ENCODE data around the gene SLC7A4.
"Not testable (repeated sequence)": the region's sequence is repeated elsewhere in the genome, so short reads cannot be mapped to it uniquely, and the experiment has no call there.

Gene SLC7A4

GRCh38 chr22:21014726-21015465 lies 17.5 kb downstream of the SLC7A4 start, which contains the start of gene P2RX6:
TSS of gene P2RX6 (plus strand) at chr22:21015165. CDS start at chr22:21015175, 10 bp downstream.
- no peak for DNase-seq

- peak; percentile 84 for DNase-seq
Observed at GRCh38 chr22:21014202-21014725, 18.1 kb downstream of the SLC7A4 start.

- DNase-seq, result no peak
Observed at GRCh38 chr22:21013657-21014201, 18.6 kb downstream of the SLC7A4 start.

GRCh38 chr22:21012446-21013407 lies 19.6 kb downstream of the SLC7A4 start:
- DNase-seq, result no peak

GRCh38 chr22:21010426-21011113 lies 21.8 kb downstream of the SLC7A4 start:
- DNase-seq, result no peak

GRCh38 chr22:21009638-21010425 lies 22.5 kb downstream of the SLC7A4 start:
- DNase-seq, result no peak

GRCh38 chr22:21009208-21009607 lies 23.2 kb downstream of the SLC7A4 start:
- DNase-seq, result not testable (repeated sequence)

GRCh38 chr22:21003782-21004181 lies 28.6 kb downstream of the SLC7A4 start:
- DNase-seq, result no peak

- peak; percentile 98 for DNase-seq
Observed at GRCh38 chr22:21001601-21002325, 30.6 kb downstream of the SLC7A4 start, which contains the start of gene THAP7. TSS of gene THAP7 (minus strand) at chr22:21002118. CDS start at chr22:21001911, 207 bp downstream.

GRCh38 chr22:21000987-21001600 lies 31.3 kb downstream of the SLC7A4 start:
- no peak for DNase-seq

GRCh38 chr22:21000207-21000986 lies 32.0 kb downstream of the SLC7A4 start:
- DNase-seq, result no peak

GRCh38 chr22:20999350-21000206 lies 32.8 kb downstream of the SLC7A4 start:
- DNase-seq, result no peak

GRCh38 chr22:20998411-20999336 lies 33.7 kb downstream of the SLC7A4 start:
- no peak for DNase-seq

- no peak for DNase-seq
Observed at GRCh38 chr22:20997536-20998257, 34.7 kb downstream of the SLC7A4 start.

GRCh38 chr22:20996598-20997535 lies 35.5 kb downstream of the SLC7A4 start:
- DNase-seq, result no peak

- DNase-seq, result no peak
Observed at GRCh38 chr22:20996031-20996410, 36.3 kb downstream of the SLC7A4 start.
